IPS DF 6.9 (cell line): ENCODE results near the gene HNRNPA1.
A peak's percentile ranks its signal among the peaks of the same experiment; 100 is the strongest.

Experiments used
- DNase-seq: peaks from one replicate; pipeline ENCODE4 v3.0.0-alpha.2; 2013; ENCODE audit warnings: low read depth, low spot score
- H3K27ac ChIP-seq: one replicate; pipeline ENCODE4 v1.5.1; 2013; ENCODE audit warnings: low read length, control low read depth
- H3K27me3 ChIP-seq: 2 replicates; pipeline ENCODE4 v1.6.1; 2013; ENCODE audit warnings: mild to moderate bottlenecking, low read length; ENCODE audit not compliant: control insufficient read depth, insufficient read depth
- H3K36me3 ChIP-seq: 2 replicates; pipeline ENCODE4 v1.6.1; 2013; ENCODE audit warnings: low read length; ENCODE audit not compliant: control insufficient read depth, insufficient read depth
- H3K4me1 ChIP-seq: 2 replicates; pipeline ENCODE4 v1.6.1; 2013; ENCODE audit warnings: low read length; ENCODE audit not compliant: control insufficient read depth, insufficient read depth
- H3K4me3 ChIP-seq: 2 replicates; pipeline ENCODE4 v1.5.1; 2013; ENCODE audit warnings: mild to moderate bottlenecking, low read length
- H3K9me3 ChIP-seq: 2 replicates; pipeline ENCODE4 v1.6.1; 2013; ENCODE audit warnings: low read length, inconsistent platforms; ENCODE audit not compliant: control insufficient read depth, insufficient read depth
- WGBS: extraction: QIAGEN DNeasy Blood & Tissue Kit; methylation state at CpG from one replicate; pipeline ENCODE4 v1.1.7; 2013; ENCODE audit warnings: mixed read lengths, missing lambda C conversion rate; ENCODE audit not compliant: insufficient read length, insufficient coverage; 5-methylcytosine and 5-hydroxymethylcytosine counted together

Gene HNRNPA1

GRCh38 chr12:54253240-54253639 lies 27.3 kb upstream of the HNRNPA1 start:
- H3K9me3 ChIP-seq = no peaks in the 10 kb centered on the region
- H3K27ac ChIP-seq = no peak overlapping the region
- peaks cover 22% of the 10 kb centered on the region; the same call in 1 of the 2 replicates for H3K36me3 ChIP-seq
- no peak overlapping the region for H3K4me3 ChIP-seq
- no CpG with 5 or more reads among the region's 4 CpGs for WGBS
- H3K27me3 ChIP-seq = no peaks in the 10 kb centered on the region
- H3K4me1 ChIP-seq = peaks cover 2% of the 10 kb centered on the region; the same call in 1 of the 2 replicates
- DNase-seq = no peak

- no CpG with 5 or more reads among the region's 8 CpGs for WGBS
- no peaks in the 10 kb centered on the region for H3K9me3 ChIP-seq
- peaks cover 3% of the 10 kb centered on the region; the same call in 1 of the 2 replicates for H3K4me1 ChIP-seq
- no peaks in the 10 kb centered on the region for H3K27me3 ChIP-seq
- DNase-seq = no peak
- peaks cover 15% of the 10 kb centered on the region; the same call in 1 of the 2 replicates for H3K36me3 ChIP-seq
- no peak overlapping the region for H3K27ac ChIP-seq
- no peak overlapping the region for H3K4me3 ChIP-seq
These were observed 23.2 kb upstream of the HNRNPA1 start for GRCh38 chr12:54257332-54257731.

GRCh38 chr12:54258201-54258681 lies 22.3 kb upstream of the HNRNPA1 start:
- no peaks in the 10 kb centered on the region for H3K9me3 ChIP-seq
- H3K4me1 ChIP-seq = peaks cover 8% of the 10 kb centered on the region; the same call in 1 of the 2 replicates
- no peak overlapping the region for H3K4me3 ChIP-seq
- H3K27me3 ChIP-seq = no peaks in the 10 kb centered on the region
- peaks cover 15% of the 10 kb centered on the region; the same call in 1 of the 2 replicates for H3K36me3 ChIP-seq
- H3K27ac ChIP-seq = peak overlapping the region; percentile 49
- DNase-seq = no peak

GRCh38 chr12:54259194-54260011 lies 21.1 kb upstream of the HNRNPA1 start:
- WGBS = no CpG with 5 or more reads among the region's 11 CpGs
- Histone ChIP-seq H3K4me3 (peak overlapping the region; percentile 15; the same call in 1 of the 2 replicates), H3K36me3 (peaks cover 10% of the 10 kb centered on the region; the same call in 1 of the 2 replicates), H3K27ac (peak overlapping the region; percentile 33), H3K4me1 (peaks cover 8% of the 10 kb centered on the region; the same call in 1 of the 2 replicates), H3K9me3 (no peaks in the 10 kb centered on the region), H3K27me3 (no peaks in the 10 kb centered on the region)
- DNase-seq = peak; percentile 88

- Histone ChIP-seq H3K9me3 (no peaks in the 10 kb centered on the region), H3K27me3 (no peaks in the 10 kb centered on the region), H3K36me3 (peaks cover 6% of the 10 kb centered on the region; the same call in 1 of the 2 replicates), H3K27ac (no peak overlapping the region), H3K4me1 (peaks cover 8% of the 10 kb centered on the region; the same call in 1 of the 2 replicates), H3K4me3 (no peak overlapping the region)
- no CpG with 5 or more reads among the region's 5 CpGs for WGBS
- no peak for DNase-seq
These were observed 18.6 kb upstream of the HNRNPA1 start for GRCh38 chr12:54261815-54262402.

- no peak for DNase-seq
- H3K27me3 ChIP-seq = no peaks in the 10 kb centered on the region
- H3K9me3 ChIP-seq = no peaks in the 10 kb centered on the region
- WGBS = no CpG with 5 or more reads among the region's 4 CpGs
- peaks cover 1% of the 10 kb centered on the region; the same call in 1 of the 2 replicates for H3K36me3 ChIP-seq
- no peak overlapping the region for H3K27ac ChIP-seq
- H3K4me3 ChIP-seq = no peak overlapping the region
- H3K4me1 ChIP-seq = peaks cover 6% of the 10 kb centered on the region; the same call in 1 of the 2 replicates
These were observed 18.1 kb upstream of the HNRNPA1 start for GRCh38 chr12:54262403-54262925.

GRCh38 chr12:54265364-54265812 lies 15.1 kb upstream of the HNRNPA1 start:
- H3K4me3 ChIP-seq = no peak overlapping the region
- WGBS = no CpG with 5 or more reads among the region's 4 CpGs

GRCh38 chr12:54266852-54267251 lies 13.7 kb upstream of the HNRNPA1 start:
- DNase-seq = no peak
- WGBS = 100% methylated on average over 1 of the region's 2 CpGs
- Histone ChIP-seq H3K36me3 (no peaks in the 10 kb centered on the region), H3K4me1 (peaks cover 5% of the 10 kb centered on the region; the same call in 1 of the 2 replicates), H3K9me3 (no peaks in the 10 kb centered on the region), H3K4me3 (no peak overlapping the region), H3K27me3 (no peaks in the 10 kb centered on the region), H3K27ac (no peak overlapping the region)

More at GRCh38 chr12:54265364-54265812, 15.1 kb upstream of the HNRNPA1 start:
- Histone ChIP-seq H3K9me3 (no peaks in the 10 kb centered on the region), H3K36me3 (no peaks in the 10 kb centered on the region), H3K27ac (no peak overlapping the region), H3K4me1 (peaks cover 5% of the 10 kb centered on the region; the same call in 1 of the 2 replicates), H3K27me3 (no peaks in the 10 kb centered on the region)
- DNase-seq = no peak

GRCh38 chr12:54270345-54270744 lies 10.2 kb upstream of the HNRNPA1 start:
- Histone ChIP-seq H3K4me3 (no peak overlapping the region), H3K36me3 (no peaks in the 10 kb centered on the region; the same call in 1 of the 2 replicates), H3K4me1 (no peaks in the 10 kb centered on the region), H3K27me3 (no peaks in the 10 kb centered on the region), H3K9me3 (no peaks in the 10 kb centered on the region), H3K27ac (no peak overlapping the region)
- no peak for DNase-seq
- no CpG with 5 or more reads among the region's 2 CpGs for whole genome bisulfite sequencing

- H3K9me3 ChIP-seq = no peaks in the 10 kb centered on the region
- WGBS = no CpG with 5 or more reads among the region's 1 CpG
- H3K4me1 ChIP-seq = no peaks in the 10 kb centered on the region
- H3K27me3 ChIP-seq = no peaks in the 10 kb centered on the region
- H3K36me3 ChIP-seq = no peaks in the 10 kb centered on the region; the same call in 1 of the 2 replicates
- H3K4me3 ChIP-seq = no peak overlapping the region
- DNase-seq = no peak
- H3K27ac ChIP-seq = no peak overlapping the region
These were observed 8.3 kb upstream of the HNRNPA1 start for GRCh38 chr12:54272214-54272613.
